ENCODE data around the gene MYL11.

DNA sequence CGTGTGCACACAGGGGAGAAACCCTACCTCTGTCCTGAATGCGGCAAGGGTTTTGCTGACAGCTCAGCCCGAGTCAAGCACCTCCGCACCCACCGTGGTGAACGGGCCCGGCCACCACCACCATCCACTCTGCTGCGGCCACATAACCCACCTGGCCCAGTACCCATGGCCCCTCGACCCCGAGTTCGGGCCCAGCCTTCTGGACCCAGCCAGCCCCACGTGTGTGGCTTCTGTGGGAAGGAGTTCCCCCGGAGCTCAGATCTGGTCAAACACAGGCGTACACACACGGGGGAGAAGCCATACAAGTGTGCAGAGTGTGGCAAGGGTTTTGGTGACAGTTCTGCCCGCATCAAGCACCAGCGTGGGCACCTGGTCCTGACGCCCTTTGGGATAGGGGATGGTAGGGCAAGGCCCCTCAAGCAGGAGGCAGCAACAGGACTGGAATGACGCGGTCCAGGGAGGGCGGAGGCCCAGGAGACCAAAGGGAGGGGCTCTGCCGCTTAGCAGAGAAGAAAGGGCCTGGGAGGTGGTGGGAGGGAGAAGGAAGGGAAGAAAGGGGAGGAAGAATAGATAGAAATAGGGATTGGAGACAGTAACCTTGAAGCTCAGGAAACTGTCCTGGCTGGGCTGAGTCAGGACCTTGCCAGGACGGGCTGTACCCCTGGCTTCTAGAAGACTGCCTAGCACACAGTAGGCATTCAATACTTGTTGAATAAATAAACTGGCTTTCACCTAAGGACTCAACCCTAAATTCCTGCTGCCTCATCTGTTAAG is 24.2 kb downstream of the MYL11 start:
- TF ChIP-seq EZH2phosphoT487 (IDR thresholded peaks at IDR 0.05; ENCODE audit: insufficient read depth, low read depth) (no peak), EZH2 (IDR thresholded peaks at IDR 0.05; ENCODE audit: insufficient read depth, poor library complexity, severe bottlenecking) (no peak)

Measured in GM23248 (cell line).